Mesothelial cell of epicardium (in vitro differentiated cells): ENCODE measurements around the gene FBXL2. TPM values are rescaled to one million over a fixed set of nuclear protein-coding genes. Genes with fewer than 3 reads are reported as not detected.

Experiments
- DNase-seq, 2 experiments: peaks; one replicate each; pipeline ENCODE4 v3.0.0; 2021; ENCODE audit warnings: low spot score in 2 of 2; ENCODE audit not compliant: unreplicated experiment in 2 of 2
- H3K27ac Mint-ChIP-seq: 2 replicates; pipeline ENCODE4 v1.8.0; 2021; ENCODE audit warnings: mixed read lengths
- H3K27me3 Mint-ChIP-seq: 2 replicates; pipeline ENCODE4 v1.8.0; 2021; ENCODE audit warnings: low read depth, mixed read lengths
- H3K36me3 Mint-ChIP-seq: 2 replicates; pipeline ENCODE4 v1.8.0; 2021; ENCODE audit warnings: mixed read lengths
- H3K4me1 Mint-ChIP-seq: 2 replicates; pipeline ENCODE4 v1.8.0; 2021; ENCODE audit warnings: mixed read lengths
- H3K4me3 Mint-ChIP-seq: 2 replicates; pipeline ENCODE4 v1.8.0; 2021; ENCODE audit warnings: mild to moderate bottlenecking, moderate library complexity, mixed read lengths
- H3K9me3 Mint-ChIP-seq: 2 replicates; pipeline ENCODE4 v1.8.0; 2021; ENCODE audit warnings: mixed read lengths
- CTCF ChIP-seq: fragments of 200-600 bp; sonication (generic); IDR thresholded peaks from one replicate; pipeline ENCODE4 v1.5.0; 2021; ENCODE audit warnings: antibody characterized with exemption; ENCODE audit not compliant: unreplicated experiment
- total RNA-seq: library from RNA; stranded (reverse); gene quantifications from 3 replicates; pipeline ENCODE4 v1.2.1, GENCODE V29; 2021

FBXL2 gene
- total RNA-seq, 1 donor from 2014 or later: 25.6 TPM

- H3K36me3 Mint-ChIP-seq: peaks cover 48% of the 10 kb centered on the region
- no peak overlapping the region for H3K4me3 Mint-ChIP-seq
- no peak for TF ChIP-seq CTCF
- peaks cover 10% of the 10 kb centered on the region for H3K4me1 Mint-ChIP-seq
- peak overlapping the region; percentile 79 for H3K27ac Mint-ChIP-seq
- H3K9me3 Mint-ChIP-seq: no peaks in the 10 kb centered on the region
- H3K27me3 Mint-ChIP-seq: no peaks in the 10 kb centered on the region
- DNase-seq: no peak
Measured at GRCh38 chr3:33388374-33389100, 111.3 kb downstream of the FBXL2 start.

- DNase-seq: no peak
- Mint-ChIP-seq H3K9me3 (no peaks in the 10 kb centered on the region), H3K27me3 (no peaks in the 10 kb centered on the region), H3K4me1 (peaks cover 10% of the 10 kb centered on the region), H3K36me3 (peaks cover 42% of the 10 kb centered on the region), H3K27ac (peak overlapping the region; percentile 8), H3K4me3 (no peak overlapping the region)
- TF ChIP-seq CTCF: no peak
Measured at GRCh38 chr3:33389908-33390307, 112.7 kb downstream of the FBXL2 start.

GRCh38 chr3:33391255-33391995 lies 114.2 kb downstream of the FBXL2 start:
- Mint-ChIP-seq H3K27ac (no peak overlapping the region), H3K4me3 (no peak overlapping the region), H3K36me3 (peaks cover 50% of the 10 kb centered on the region)

GRCh38 chr3:33392144-33392543 lies 114.9 kb downstream of the FBXL2 start:
- Mint-ChIP-seq H3K36me3 (peaks cover 54% of the 10 kb centered on the region), H3K9me3 (no peaks in the 10 kb centered on the region), H3K4me3 (no peak overlapping the region), H3K27ac (no peak overlapping the region), H3K27me3 (no peaks in the 10 kb centered on the region), H3K4me1 (peaks cover 8% of the 10 kb centered on the region)
- TF ChIP-seq CTCF: no peak
- DNase-seq: no peak

More at GRCh38 chr3:33391255-33391995, 114.2 kb downstream of the FBXL2 start:
- no peaks in the 10 kb centered on the region for H3K27me3 Mint-ChIP-seq
- TF ChIP-seq CTCF: no peak
- DNase-seq: no peak
- peaks cover 8% of the 10 kb centered on the region for H3K4me1 Mint-ChIP-seq
- no peaks in the 10 kb centered on the region for H3K9me3 Mint-ChIP-seq

- no peak for DNase-seq
- no peak for TF ChIP-seq CTCF
- no peak overlapping the region for H3K27ac Mint-ChIP-seq
- H3K4me3 Mint-ChIP-seq: no peak overlapping the region
- H3K9me3 Mint-ChIP-seq: no peaks in the 10 kb centered on the region
- peaks cover 56% of the 10 kb centered on the region for H3K36me3 Mint-ChIP-seq
- peaks cover 8% of the 10 kb centered on the region for H3K4me1 Mint-ChIP-seq
- no peaks in the 10 kb centered on the region for H3K27me3 Mint-ChIP-seq
Measured at GRCh38 chr3:33392703-33393125, 115.5 kb downstream of the FBXL2 start.
